Loucy (cell line): ENCODE results near the gene PCSK4.

ENCODE experiments used
- H2AFZ ChIP-seq: fragments of 200-600 bp; sonication (generic); 2 replicates; pipeline ENCODE4 v1.6.0; 2016; ENCODE audit warnings: antibody characterized with exemption, mild to moderate bottlenecking, low read length, moderate library complexity
- H3F3A ChIP-seq: fragments of 200-600 bp; 2 replicates; pipeline ENCODE4 v1.6.0; 2016; ENCODE audit warnings: antibody characterized with exemption, low read depth, mild to moderate bottlenecking
- H3K27me3 ChIP-seq: fragments of 200-600 bp; sonication (generic); 2 replicates; pipeline ENCODE4 v1.6.1; 2014; ENCODE audit warnings: low read length, mild to moderate bottlenecking; ENCODE audit not compliant: insufficient read depth, poor library complexity, severe bottlenecking
- H3K36me3 ChIP-seq: fragments of 200-600 bp; sonication (generic); 2 replicates; pipeline ENCODE4 v1.6.1; 2016; ENCODE audit warnings: low read length; ENCODE audit not compliant: insufficient read depth
- H3K4me1 ChIP-seq: fragments of 200-600 bp; sonication (generic); 2 replicates; pipeline ENCODE4 v1.5.1; 2014; ENCODE audit warnings: low read length, mild to moderate bottlenecking; ENCODE audit not compliant: insufficient read depth, poor library complexity, severe bottlenecking
- H3K4me2 ChIP-seq: fragments of 200-600 bp; sonication (generic); 2 replicates; pipeline ENCODE4 v1.6.0; 2014; ENCODE audit warnings: antibody characterized with exemption, low read length, low read depth, mild to moderate bottlenecking; ENCODE audit not compliant: poor library complexity, severe bottlenecking
- H3K4me3 ChIP-seq: fragments of 200-600 bp; sonication (generic); 2 replicates; pipeline ENCODE4 v1.5.1; 2014; ENCODE audit warnings: low read length, mild to moderate bottlenecking, mixed read lengths; ENCODE audit not compliant: poor library complexity, severe bottlenecking
- H3K79me2 ChIP-seq: fragments of 200-600 bp; sonication (generic); 2 replicates; pipeline ENCODE4 v1.6.1; 2014; ENCODE audit warnings: low read length; ENCODE audit not compliant: insufficient read depth
- H3K9ac ChIP-seq: fragments of 200-600 bp; sonication (generic); 2 replicates; pipeline ENCODE4 v1.6.0; 2014; ENCODE audit warnings: mild to moderate bottlenecking, low read depth, low read length, moderate library complexity; ENCODE audit not compliant: poor library complexity, severe bottlenecking
- H3K9me2 ChIP-seq: fragments of 200-600 bp; sonication (generic); replicated peaks from 2 replicates; pipeline ENCODE4 v1.6.1; 2016; ENCODE audit warnings: low read depth, low read length, mixed read lengths
- H3K9me3 ChIP-seq: fragments of 200-600 bp; sonication (generic); 2 replicates; pipeline ENCODE4 v1.6.1; 2014; ENCODE audit warnings: mild to moderate bottlenecking, antibody characterized with exemption, low read length, low read depth; ENCODE audit not compliant: insufficient read depth
- H4K20me1 ChIP-seq: fragments of 200-600 bp; sonication (generic); 2 replicates; pipeline ENCODE4 v1.6.0; 2014; ENCODE audit warnings: antibody characterized with exemption, low read length, mild to moderate bottlenecking; ENCODE audit not compliant: insufficient read depth, poor library complexity, severe bottlenecking
- EZH2phosphoT487 ChIP-seq: fragments of 200-600 bp; IDR thresholded peaks from 2 replicates; pipeline ENCODE4 v1.6.1; 2018; ENCODE audit warnings: antibody characterized with exemption, mild to moderate bottlenecking, moderate library complexity, borderline replicate concordance
- TF ChIP-seq, protein P1 (sequence below): fragments of 200-600 bp; sonication (generic); conservative IDR thresholded peaks from 2 replicates; pipeline ENCODE4 v1.5.1; 2014; ENCODE audit warnings: mild to moderate bottlenecking, antibody characterized with exemption, low read length

Gene PCSK4

DNA sequence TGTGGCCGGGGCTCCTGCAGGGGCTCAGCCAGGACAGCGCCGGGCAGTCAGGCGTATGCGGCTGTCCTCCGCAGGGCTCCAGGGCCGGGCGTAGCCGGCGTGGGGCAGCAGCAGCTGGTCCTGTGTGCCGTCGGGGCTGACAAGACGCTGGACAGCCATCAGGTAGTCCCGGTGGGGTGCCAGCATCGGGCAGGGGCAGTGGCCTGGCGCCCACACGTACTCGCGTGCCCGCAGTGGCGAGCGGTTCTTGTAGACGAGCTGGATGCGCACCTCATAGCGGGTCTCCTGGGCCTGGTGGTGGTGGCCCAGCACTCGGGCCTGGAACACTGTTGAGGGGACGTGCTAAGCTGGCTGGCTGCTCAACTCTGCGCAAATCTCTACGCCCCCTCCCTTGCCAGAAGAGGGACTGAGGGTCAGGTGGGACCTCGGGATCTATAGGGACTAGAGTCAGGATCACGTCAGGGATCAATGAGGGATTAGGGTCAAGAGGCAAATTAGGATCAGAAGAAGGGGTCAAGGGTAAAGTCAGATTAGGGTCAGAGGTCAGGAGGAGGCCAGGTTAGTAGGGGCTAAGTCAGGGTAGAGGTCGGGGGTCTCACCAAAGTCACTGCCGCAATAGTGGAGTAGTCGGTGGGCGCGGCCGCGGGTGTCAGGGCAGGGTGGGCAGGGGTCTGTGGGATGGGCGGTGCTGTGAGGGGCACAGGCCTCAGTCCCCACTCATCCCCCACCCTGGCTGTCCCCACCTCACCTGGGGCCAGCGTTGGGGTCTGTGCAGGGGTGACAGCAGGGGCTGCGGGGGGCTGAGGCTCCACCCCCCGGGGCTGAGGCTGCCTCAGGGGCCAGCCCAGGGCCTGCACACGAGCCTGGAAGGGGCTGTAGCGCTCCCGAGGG lies 16.1 kb upstream of the PCSK4 start:
- no peak overlapping the region for H3K4me3 ChIP-seq
- no peak for TF ChIP-seq EZH2phosphoT487
- TF ChIP-seq, protein P1, sequence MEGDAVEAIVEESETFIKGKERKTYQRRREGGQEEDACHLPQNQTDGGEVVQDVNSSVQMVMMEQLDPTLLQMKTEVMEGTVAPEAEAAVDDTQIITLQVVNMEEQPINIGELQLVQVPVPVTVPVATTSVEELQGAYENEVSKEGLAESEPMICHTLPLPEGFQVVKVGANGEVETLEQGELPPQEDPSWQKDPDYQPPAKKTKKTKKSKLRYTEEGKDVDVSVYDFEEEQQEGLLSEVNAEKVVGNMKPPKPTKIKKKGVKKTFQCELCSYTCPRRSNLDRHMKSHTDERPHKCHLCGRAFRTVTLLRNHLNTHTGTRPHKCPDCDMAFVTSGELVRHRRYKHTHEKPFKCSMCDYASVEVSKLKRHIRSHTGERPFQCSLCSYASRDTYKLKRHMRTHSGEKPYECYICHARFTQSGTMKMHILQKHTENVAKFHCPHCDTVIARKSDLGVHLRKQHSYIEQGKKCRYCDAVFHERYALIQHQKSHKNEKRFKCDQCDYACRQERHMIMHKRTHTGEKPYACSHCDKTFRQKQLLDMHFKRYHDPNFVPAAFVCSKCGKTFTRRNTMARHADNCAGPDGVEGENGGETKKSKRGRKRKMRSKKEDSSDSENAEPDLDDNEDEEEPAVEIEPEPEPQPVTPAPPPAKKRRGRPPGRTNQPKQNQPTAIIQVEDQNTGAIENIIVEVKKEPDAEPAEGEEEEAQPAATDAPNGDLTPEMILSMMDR = no peak
- no peak overlapping the region for H3K9ac ChIP-seq
- no peaks in the 10 kb centered on the region for H3K36me3 ChIP-seq
- no peak overlapping the region for H3K4me2 ChIP-seq
- H2AFZ ChIP-seq = no peak overlapping the region
- peaks cover 8% of the 10 kb centered on the region for H3K4me1 ChIP-seq
- no peaks in the 10 kb centered on the region for H3K27me3 ChIP-seq
- no peaks in the 10 kb centered on the region for H4K20me1 ChIP-seq
- H3K9me3 ChIP-seq = no peaks in the 10 kb centered on the region
- 0 out of 2 replicates have a peak, but pooled peaks cover 5% of the 10 kb centered on the region for H3F3A ChIP-seq
- no peaks in the 10 kb centered on the region for H3K79me2 ChIP-seq
- no peaks in the 10 kb centered on the region for H3K9me2 ChIP-seq

DNA sequence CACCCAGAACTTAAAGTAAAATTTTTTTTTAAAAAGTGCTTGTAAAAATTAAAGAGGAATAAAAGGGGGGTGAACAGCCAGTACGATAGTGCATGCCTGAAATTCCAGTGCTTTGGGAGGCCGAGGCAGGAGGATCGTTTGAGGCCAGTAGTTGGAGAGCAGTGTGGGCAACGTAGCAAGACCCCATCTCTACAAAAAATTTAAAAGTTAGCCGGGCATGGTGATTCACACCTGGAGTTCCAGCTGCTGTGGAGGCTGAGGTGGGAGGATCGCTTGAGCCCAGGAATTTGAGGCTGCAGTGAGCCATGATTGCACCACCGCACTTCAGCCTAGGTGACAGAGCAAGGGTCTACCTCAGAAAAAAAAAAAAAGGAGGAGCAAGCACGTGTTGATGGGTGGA lies 14.9 kb upstream of the PCSK4 start:
- no peaks in the 10 kb centered on the region for H3K79me2 ChIP-seq
- peaks cover 8% of the 10 kb centered on the region for H3K4me1 ChIP-seq
- no peak overlapping the region for H3K4me3 ChIP-seq
- no peaks in the 10 kb centered on the region for H3K9me2 ChIP-seq
- H3K9me3 ChIP-seq = no peaks in the 10 kb centered on the region
- TF ChIP-seq, protein P1 = no peak
- no peak for TF ChIP-seq EZH2phosphoT487
- H3K4me2 ChIP-seq = no peak overlapping the region
- H3K36me3 ChIP-seq = no peaks in the 10 kb centered on the region
- H3F3A ChIP-seq = 0 out of 2 replicates have a peak, but pooled peaks cover 6% of the 10 kb centered on the region
- H3K27me3 ChIP-seq = no peaks in the 10 kb centered on the region
- H2AFZ ChIP-seq = no peak overlapping the region
- no peaks in the 10 kb centered on the region for H4K20me1 ChIP-seq
- no peak overlapping the region for H3K9ac ChIP-seq

DNA sequence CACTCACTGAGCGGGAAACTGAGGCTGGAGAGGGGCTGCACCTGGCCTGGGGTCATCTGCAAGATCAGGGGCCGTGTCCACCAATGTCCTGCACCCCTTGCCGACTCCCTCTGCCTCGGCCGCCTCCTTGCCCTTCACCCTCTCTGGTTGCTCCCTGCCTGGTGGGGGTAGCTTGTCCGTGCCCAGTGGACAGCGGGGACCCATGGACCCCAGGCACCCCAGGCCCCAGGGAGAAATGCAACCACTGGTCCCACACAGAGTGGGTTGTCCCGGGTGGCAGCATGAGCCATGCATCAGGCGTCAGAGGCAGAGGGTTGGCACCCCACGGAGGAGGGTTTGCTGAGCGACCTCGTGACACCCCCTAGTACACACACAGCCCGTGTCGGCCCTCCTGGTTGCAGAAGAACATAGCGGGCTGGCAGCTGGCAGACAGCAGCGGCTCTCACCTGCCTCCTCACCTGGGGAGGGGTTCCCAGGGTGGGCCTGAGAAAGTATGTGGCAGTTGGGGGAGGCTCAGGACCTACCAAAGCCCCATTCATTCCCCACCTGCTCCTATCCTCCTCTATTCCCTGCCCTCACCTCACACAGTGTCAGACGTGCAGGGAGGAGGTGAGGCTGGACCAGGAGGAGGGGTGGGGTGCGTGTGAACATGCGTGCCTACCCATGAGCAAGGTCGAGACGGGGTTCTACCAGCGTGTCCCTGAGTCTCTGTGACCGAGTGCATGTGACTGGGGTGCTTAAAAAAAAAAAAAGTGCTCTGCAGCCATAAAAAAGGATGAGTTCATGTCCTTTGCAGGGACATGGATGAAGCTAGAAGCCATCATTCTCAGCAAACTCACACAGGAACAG lies 14.0 kb upstream of the PCSK4 start:
- no peak overlapping the region for H3K9ac ChIP-seq
- 0 out of 2 replicates have a peak, but pooled peaks cover 6% of the 10 kb centered on the region for H3F3A ChIP-seq
- H2AFZ ChIP-seq = peak overlapping the region; percentile 18; the same call in 1 of the 2 replicates
- H3K9me2 ChIP-seq = no peaks in the 10 kb centered on the region
- peaks cover 8% of the 10 kb centered on the region for H3K4me1 ChIP-seq
- no peaks in the 10 kb centered on the region for H3K36me3 ChIP-seq
- TF ChIP-seq, protein P1 = no peak
- TF ChIP-seq EZH2phosphoT487 = no peak
- no peaks in the 10 kb centered on the region for H4K20me1 ChIP-seq
- no peaks in the 10 kb centered on the region for H3K27me3 ChIP-seq
- peak overlapping the region; percentile 9 for H3K4me2 ChIP-seq
- H3K79me2 ChIP-seq = no peaks in the 10 kb centered on the region
- H3K9me3 ChIP-seq = no peaks in the 10 kb centered on the region
- no peak overlapping the region for H3K4me3 ChIP-seq
